ENCODE results near the gene CNTNAP4. TPM values are rescaled to one million over a fixed set of nuclear protein-coding genes. Genes with fewer than 3 reads are reported as not detected.

Gene CNTNAP4
- total RNA-seq, 1 experiment from 2014 or later = not detected

- no peak for TF ChIP-seq ZNF425 (CRISPR knock-in tag; conservative IDR thresholded peaks at IDR 0.05)
- no peak for TF ChIP-seq ZNF121 (CRISPR knock-in tag; IDR thresholded peaks at IDR 0.05)
- no peak for TF ChIP-seq ZNF263 (CRISPR knock-in tag; IDR thresholded peaks at IDR 0.05; ENCODE audit: low read depth)
- TF ChIP-seq, protein P1, sequence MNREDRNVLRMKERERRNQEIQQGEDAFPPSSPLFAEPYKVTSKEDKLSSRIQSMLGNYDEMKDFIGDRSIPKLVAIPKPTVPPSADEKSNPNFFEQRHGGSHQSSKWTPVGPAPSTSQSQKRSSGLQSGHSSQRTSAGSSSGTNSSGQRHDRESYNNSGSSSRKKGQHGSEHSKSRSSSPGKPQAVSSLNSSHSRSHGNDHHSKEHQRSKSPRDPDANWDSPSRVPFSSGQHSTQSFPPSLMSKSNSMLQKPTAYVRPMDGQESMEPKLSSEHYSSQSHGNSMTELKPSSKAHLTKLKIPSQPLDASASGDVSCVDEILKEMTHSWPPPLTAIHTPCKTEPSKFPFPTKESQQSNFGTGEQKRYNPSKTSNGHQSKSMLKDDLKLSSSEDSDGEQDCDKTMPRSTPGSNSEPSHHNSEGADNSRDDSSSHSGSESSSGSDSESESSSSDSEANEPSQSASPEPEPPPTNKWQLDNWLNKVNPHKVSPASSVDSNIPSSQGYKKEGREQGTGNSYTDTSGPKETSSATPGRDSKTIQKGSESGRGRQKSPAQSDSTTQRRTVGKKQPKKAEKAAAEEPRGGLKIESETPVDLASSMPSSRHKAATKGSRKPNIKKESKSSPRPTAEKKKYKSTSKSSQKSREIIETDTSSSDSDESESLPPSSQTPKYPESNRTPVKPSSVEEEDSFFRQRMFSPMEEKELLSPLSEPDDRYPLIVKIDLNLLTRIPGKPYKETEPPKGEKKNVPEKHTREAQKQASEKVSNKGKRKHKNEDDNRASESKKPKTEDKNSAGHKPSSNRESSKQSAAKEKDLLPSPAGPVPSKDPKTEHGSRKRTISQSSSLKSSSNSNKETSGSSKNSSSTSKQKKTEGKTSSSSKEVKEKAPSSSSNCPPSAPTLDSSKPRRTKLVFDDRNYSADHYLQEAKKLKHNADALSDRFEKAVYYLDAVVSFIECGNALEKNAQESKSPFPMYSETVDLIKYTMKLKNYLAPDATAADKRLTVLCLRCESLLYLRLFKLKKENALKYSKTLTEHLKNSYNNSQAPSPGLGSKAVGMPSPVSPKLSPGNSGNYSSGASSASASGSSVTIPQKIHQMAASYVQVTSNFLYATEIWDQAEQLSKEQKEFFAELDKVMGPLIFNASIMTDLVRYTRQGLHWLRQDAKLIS (CRISPR knock-in tag; IDR thresholded peaks at IDR 0.05; ENCODE audit: borderline replicate concordance) = no peak
- TF ChIP-seq CBFB (CRISPR knock-in tag; IDR thresholded peaks at IDR 0.05; ENCODE audit: low read depth) = no peak
- no peak for TF ChIP-seq ZMAT4 (CRISPR knock-in tag; IDR thresholded peaks at IDR 0.05)
- TF ChIP-seq, protein P2, sequence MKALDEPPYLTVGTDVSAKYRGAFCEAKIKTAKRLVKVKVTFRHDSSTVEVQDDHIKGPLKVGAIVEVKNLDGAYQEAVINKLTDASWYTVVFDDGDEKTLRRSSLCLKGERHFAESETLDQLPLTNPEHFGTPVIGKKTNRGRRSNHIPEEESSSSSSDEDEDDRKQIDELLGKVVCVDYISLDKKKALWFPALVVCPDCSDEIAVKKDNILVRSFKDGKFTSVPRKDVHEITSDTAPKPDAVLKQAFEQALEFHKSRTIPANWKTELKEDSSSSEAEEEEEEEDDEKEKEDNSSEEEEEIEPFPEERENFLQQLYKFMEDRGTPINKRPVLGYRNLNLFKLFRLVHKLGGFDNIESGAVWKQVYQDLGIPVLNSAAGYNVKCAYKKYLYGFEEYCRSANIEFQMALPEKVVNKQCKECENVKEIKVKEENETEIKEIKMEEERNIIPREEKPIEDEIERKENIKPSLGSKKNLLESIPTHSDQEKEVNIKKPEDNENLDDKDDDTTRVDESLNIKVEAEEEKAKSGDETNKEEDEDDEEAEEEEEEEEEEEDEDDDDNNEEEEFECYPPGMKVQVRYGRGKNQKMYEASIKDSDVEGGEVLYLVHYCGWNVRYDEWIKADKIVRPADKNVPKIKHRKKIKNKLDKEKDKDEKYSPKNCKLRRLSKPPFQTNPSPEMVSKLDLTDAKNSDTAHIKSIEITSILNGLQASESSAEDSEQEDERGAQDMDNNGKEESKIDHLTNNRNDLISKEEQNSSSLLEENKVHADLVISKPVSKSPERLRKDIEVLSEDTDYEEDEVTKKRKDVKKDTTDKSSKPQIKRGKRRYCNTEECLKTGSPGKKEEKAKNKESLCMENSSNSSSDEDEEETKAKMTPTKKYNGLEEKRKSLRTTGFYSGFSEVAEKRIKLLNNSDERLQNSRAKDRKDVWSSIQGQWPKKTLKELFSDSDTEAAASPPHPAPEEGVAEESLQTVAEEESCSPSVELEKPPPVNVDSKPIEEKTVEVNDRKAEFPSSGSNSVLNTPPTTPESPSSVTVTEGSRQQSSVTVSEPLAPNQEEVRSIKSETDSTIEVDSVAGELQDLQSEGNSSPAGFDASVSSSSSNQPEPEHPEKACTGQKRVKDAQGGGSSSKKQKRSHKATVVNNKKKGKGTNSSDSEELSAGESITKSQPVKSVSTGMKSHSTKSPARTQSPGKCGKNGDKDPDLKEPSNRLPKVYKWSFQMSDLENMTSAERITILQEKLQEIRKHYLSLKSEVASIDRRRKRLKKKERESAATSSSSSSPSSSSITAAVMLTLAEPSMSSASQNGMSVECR (CRISPR knock-in tag; IDR thresholded peaks at IDR 0.05; ENCODE audit: borderline replicate concordance) = no peak
- TF ChIP-seq, protein P3, sequence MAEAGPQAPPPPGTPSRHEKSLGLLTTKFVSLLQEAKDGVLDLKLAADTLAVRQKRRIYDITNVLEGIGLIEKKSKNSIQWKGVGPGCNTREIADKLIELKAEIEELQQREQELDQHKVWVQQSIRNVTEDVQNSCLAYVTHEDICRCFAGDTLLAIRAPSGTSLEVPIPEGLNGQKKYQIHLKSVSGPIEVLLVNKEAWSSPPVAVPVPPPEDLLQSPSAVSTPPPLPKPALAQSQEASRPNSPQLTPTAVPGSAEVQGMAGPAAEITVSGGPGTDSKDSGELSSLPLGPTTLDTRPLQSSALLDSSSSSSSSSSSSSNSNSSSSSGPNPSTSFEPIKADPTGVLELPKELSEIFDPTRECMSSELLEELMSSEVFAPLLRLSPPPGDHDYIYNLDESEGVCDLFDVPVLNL (CRISPR knock-in tag; IDR thresholded peaks at IDR 0.05; ENCODE audit: borderline replicate concordance, low read depth) = no peak
These were observed 262.4 kb downstream of the CNTNAP4 start (continued) for GRCh38 chr16:76539609-76540008.

GRCh38 chr16:76541070-76541469 lies 263.9 kb downstream of the CNTNAP4 start:
- H3K9me3 Mint-ChIP-seq = peaks cover 13% of the 10 kb centered on the region; the same call in 1 of the 2 replicates
- H3K4me1 Mint-ChIP-seq = no peaks in the 10 kb centered on the region
- no peak for ATAC-seq
- H3K4me3 Mint-ChIP-seq = no peak overlapping the region
- H3K27me3 Mint-ChIP-seq (ENCODE audit: low read depth) = no peaks in the 10 kb centered on the region
- ChIA-PET POLR2A (no interaction called here), CTCF (no interaction called here)
- no peak overlapping the region for H3K27ac Mint-ChIP-seq
- DNase-seq (ENCODE audit: low spot score) = no peak
- no peaks in the 10 kb centered on the region; the same call in 1 of the 2 replicates for H3K36me3 Mint-ChIP-seq
- TF ChIP-seq, protein P4, sequence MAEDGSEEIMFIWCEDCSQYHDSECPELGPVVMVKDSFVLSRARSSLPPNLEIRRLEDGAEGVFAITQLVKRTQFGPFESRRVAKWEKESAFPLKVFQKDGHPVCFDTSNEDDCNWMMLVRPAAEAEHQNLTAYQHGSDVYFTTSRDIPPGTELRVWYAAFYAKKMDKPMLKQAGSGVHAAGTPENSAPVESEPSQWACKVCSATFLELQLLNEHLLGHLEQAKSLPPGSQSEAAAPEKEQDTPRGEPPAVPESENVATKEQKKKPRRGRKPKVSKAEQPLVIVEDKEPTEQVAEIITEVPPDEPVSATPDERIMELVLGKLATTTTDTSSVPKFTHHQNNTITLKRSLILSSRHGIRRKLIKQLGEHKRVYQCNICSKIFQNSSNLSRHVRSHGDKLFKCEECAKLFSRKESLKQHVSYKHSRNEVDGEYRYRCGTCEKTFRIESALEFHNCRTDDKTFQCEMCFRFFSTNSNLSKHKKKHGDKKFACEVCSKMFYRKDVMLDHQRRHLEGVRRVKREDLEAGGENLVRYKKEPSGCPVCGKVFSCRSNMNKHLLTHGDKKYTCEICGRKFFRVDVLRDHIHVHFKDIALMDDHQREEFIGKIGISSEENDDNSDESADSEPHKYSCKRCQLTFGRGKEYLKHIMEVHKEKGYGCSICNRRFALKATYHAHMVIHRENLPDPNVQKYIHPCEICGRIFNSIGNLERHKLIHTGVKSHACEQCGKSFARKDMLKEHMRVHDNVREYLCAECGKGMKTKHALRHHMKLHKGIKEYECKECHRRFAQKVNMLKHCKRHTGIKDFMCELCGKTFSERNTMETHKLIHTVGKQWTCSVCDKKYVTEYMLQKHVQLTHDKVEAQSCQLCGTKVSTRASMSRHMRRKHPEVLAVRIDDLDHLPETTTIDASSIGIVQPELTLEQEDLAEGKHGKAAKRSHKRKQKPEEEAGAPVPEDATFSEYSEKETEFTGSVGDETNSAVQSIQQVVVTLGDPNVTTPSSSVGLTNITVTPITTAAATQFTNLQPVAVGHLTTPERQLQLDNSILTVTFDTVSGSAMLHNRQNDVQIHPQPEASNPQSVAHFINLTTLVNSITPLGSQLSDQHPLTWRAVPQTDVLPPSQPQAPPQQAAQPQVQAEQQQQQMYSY (CRISPR knock-in tag; IDR thresholded peaks at IDR 0.05) = no peak
- no peak for TF ChIP-seq SOX15 (CRISPR knock-in tag; IDR thresholded peaks at IDR 0.05)
- TF ChIP-seq NR3C1 (CRISPR knock-in tag; conservative IDR thresholded peaks at IDR 0.05; ENCODE audit: low read depth) = no peak
- no peak for TF ChIP-seq ZNF219 (CRISPR knock-in tag; IDR thresholded peaks at IDR 0.05; ENCODE audit: borderline replicate concordance)
- no peak for TF ChIP-seq KAT7 (CRISPR knock-in tag; IDR thresholded peaks at IDR 0.05; ENCODE audit: borderline replicate concordance)
- no peak for TF ChIP-seq ATF2 (CRISPR knock-in tag; IDR thresholded peaks at IDR 0.05; ENCODE audit: borderline replicate concordance, low read depth)
- TF ChIP-seq NFYB (CRISPR knock-in tag; conservative IDR thresholded peaks at IDR 0.05; ENCODE audit: low read depth) = no peak
- no peak for TF ChIP-seq ZNF512 (CRISPR knock-in tag; IDR thresholded peaks at IDR 0.05; ENCODE audit: borderline replicate concordance)

Data from WTC11 (cell line).